H1 (cell line): ENCODE data around the gene ITPR1. TPM values are rescaled to one million over a fixed set of nuclear protein-coding genes. Genes with fewer than 3 reads are reported as not detected.

Experiments
- CTCF ChIA-PET: fragments of 300-600 bp; sonication (Branson Sonifier 250); formaldehyde crosslinking; loops from one replicate; lab custom pipeline; 2021; ENCODE audit not compliant: partially characterized antibody; lab: Charles Lee
- POLR2A ChIA-PET: fragments of 300-600 bp; sonication (Branson Sonifier 250); formaldehyde crosslinking; loops from one replicate; lab custom pipeline; 2021; ENCODE audit warnings: inconsistent platforms; ENCODE audit not compliant: partially characterized antibody; lab: Charles Lee
- DNase-seq, 2 experiments: peaks; one replicate each; pipeline versions ENCODE4 v3.0.0 to v3.0.0-alpha.2; 2010 to 2022; ENCODE audit warnings: low spot score in 2 of 2, low read depth in 1 of 2, mixed read lengths in 1 of 2
- FAIRE-seq: peaks from 2 replicates; lab custom pipeline; 2011; peaks lifted over from hg19 to GRCh38; lab: Jason Lieb, UNC
- H2AFZ ChIP-seq: 2 replicates; pipeline ENCODE4 v1.8.1; 2012; ENCODE audit warnings: low read length, inconsistent platforms
- H2AK5ac ChIP-seq: 2 replicates; pipeline ENCODE4 v1.6.1; 2013; ENCODE audit warnings: low read depth, low read length
- H2BK120ac ChIP-seq: replicated peaks from 2 replicates; pipeline ENCODE3; 2013; ENCODE audit warnings: low read depth, low read length, inconsistent platforms
- H2BK12ac ChIP-seq: 2 replicates; pipeline ENCODE4 v1.6.1; 2013; ENCODE audit warnings: low read depth, low read length
- H2BK15ac ChIP-seq: 2 replicates; pipeline ENCODE4 v1.6.1; 2013; ENCODE audit warnings: low read length
- H2BK20ac ChIP-seq: 2 replicates; pipeline ENCODE4 v1.6.1; 2013; ENCODE audit warnings: low read length
- H2BK5ac ChIP-seq: 2 replicates; pipeline ENCODE4 v1.6.1; 2013; ENCODE audit warnings: low read depth, low read length
- H3K14ac ChIP-seq: 2 replicates; pipeline ENCODE4 v1.6.1; 2013; ENCODE audit warnings: inconsistent platforms; ENCODE audit not compliant: insufficient read length
- H3K18ac ChIP-seq: 2 replicates; pipeline ENCODE4 v1.6.1; 2013; ENCODE audit warnings: low read length; ENCODE audit errors: extremely low read depth
- H3K23ac ChIP-seq: 2 replicates; pipeline ENCODE4 v1.6.1; 2013; ENCODE audit warnings: inconsistent platforms; ENCODE audit not compliant: insufficient read length
- H3K23me2 ChIP-seq: 2 replicates; pipeline ENCODE4 v1.6.1; 2013; ENCODE audit warnings: low read depth, low read length
- H3K27ac ChIP-seq: 2 replicates; pipeline ENCODE4 v1.6.1; 2011; ENCODE audit warnings: low read depth, low read length, inconsistent platforms
- H3K27me3 ChIP-seq, 4 experiments: replicated peaks in 1 of 4; 1 replicate in 1 of 4; 2 replicates in 3 of 4; pipeline versions ENCODE4 v1.6.1 to v1.8.1; 2011 to 2013; ENCODE audit warnings: low read length in 3 of 4, mild to moderate bottlenecking in 3 of 4, inconsistent platforms in 2 of 4, mixed read lengths in 2 of 4, moderate library complexity in 1 of 4; ENCODE audit not compliant: control insufficient read depth in 3 of 4, insufficient read depth in 3 of 4; ENCODE audit errors: extremely low read depth in 1 of 4
- H3K36me3 ChIP-seq, 4 experiments: 2 replicates each; pipeline versions ENCODE4 v1.6.1 to v1.8.1; 2011 to 2013; ENCODE audit warnings: mild to moderate bottlenecking in 4 of 4, low read length in 3 of 4, moderate library complexity in 2 of 4, control low read depth in 1 of 4, inconsistent platforms in 1 of 4; ENCODE audit not compliant: insufficient read depth in 4 of 4, control insufficient read depth in 2 of 4
- H3K4ac ChIP-seq: replicated peaks from 2 replicates; pipeline ENCODE3; 2013; ENCODE audit warnings: low read length, low read depth, mixed read lengths, inconsistent platforms; ENCODE audit not compliant: insufficient read length
- H3K4me1 ChIP-seq, 4 experiments: replicated peaks in 1 of 4; 1 replicate in 1 of 4; 2 replicates in 3 of 4; pipeline versions ENCODE4 v1.6.1 to v1.8.1; 2011 to 2013; ENCODE audit warnings: low read length in 3 of 4, inconsistent platforms in 2 of 4, mixed read lengths in 1 of 4; ENCODE audit not compliant: insufficient read depth in 4 of 4, control insufficient read depth in 3 of 4
- H3K4me2 ChIP-seq, 2 experiments: 2 replicates each; pipeline versions ENCODE4 v1.6.1 to v1.8.1; 2011 to 2013; ENCODE audit warnings: low read depth in 2 of 2, low read length in 2 of 2, control low read depth in 1 of 2, inconsistent platforms in 1 of 2, mild to moderate bottlenecking in 1 of 2; ENCODE audit not compliant: insufficient read depth in 1 of 2
- H3K4me3 ChIP-seq, 4 experiments: fragments of 200-600, 300-600 bp in 1 of 4; sonication (generic), shearing (Covaris generic), sonication (Bioruptor Twin) in 1 of 4; 2 replicates each; pipeline versions ENCODE4 v1.5.1 to v1.8.1; 2011 to 2016; ENCODE audit warnings: low read length in 4 of 4, low read depth in 3 of 4, control low read depth in 2 of 4, inconsistent platforms in 2 of 4, mild to moderate bottlenecking in 2 of 4, mixed read lengths in 1 of 4, moderate library complexity in 1 of 4; ENCODE audit not compliant: insufficient read depth in 2 of 4; ENCODE audit errors: extremely low read depth in 1 of 4
- H3K56ac ChIP-seq: replicated peaks from 2 replicates; pipeline ENCODE3; 2013; ENCODE audit warnings: low read depth, mild to moderate bottlenecking, mixed read lengths, low read length, inconsistent platforms; ENCODE audit not compliant: insufficient read length
- H3K79me1 ChIP-seq: 2 replicates; pipeline ENCODE4 v1.6.1; 2013; ENCODE audit warnings: low read depth, low read length, control low read depth
- H3K79me2 ChIP-seq, 2 experiments: 2 replicates each; pipeline versions ENCODE4 v1.6.1 to v1.8.1; 2012 to 2013; ENCODE audit warnings: low read length in 2 of 2, mild to moderate bottlenecking in 2 of 2, inconsistent platforms in 1 of 2; ENCODE audit not compliant: insufficient read depth in 2 of 2, control insufficient read depth in 1 of 2
- H3K9ac ChIP-seq, 4 experiments: replicated peaks in 1 of 4; 1 replicate in 1 of 4; 2 replicates in 3 of 4; pipeline versions ENCODE4 v1.6.1 to v1.8.1; 2011 to 2013; ENCODE audit warnings: low read depth in 3 of 4, low read length in 3 of 4, control low read depth in 2 of 4, mild to moderate bottlenecking in 2 of 4, moderate library complexity in 2 of 4, inconsistent platforms in 1 of 4; ENCODE audit errors: extremely low read depth in 1 of 4
- H3K9me3 ChIP-seq, 2 experiments: 2 replicates each; pipeline versions ENCODE4 v1.6.1 to v1.8.1; 2012 to 2013; ENCODE audit warnings: mild to moderate bottlenecking in 2 of 2, moderate library complexity in 2 of 2, control low read depth in 1 of 2, inconsistent platforms in 1 of 2, low read depth in 1 of 2, low read length in 1 of 2, mixed read lengths in 1 of 2; ENCODE audit not compliant: insufficient read depth in 2 of 2
- H4K20me1 ChIP-seq, 2 experiments: replicated peaks in 1 of 2; 2 replicates each; pipeline versions ENCODE3 to v1.8.1; 2011 to 2013; ENCODE audit warnings: inconsistent platforms in 2 of 2, low read length in 2 of 2, mild to moderate bottlenecking in 1 of 2; ENCODE audit not compliant: insufficient read depth in 2 of 2, control insufficient read depth in 1 of 2
- H4K5ac ChIP-seq: 2 replicates; pipeline ENCODE4 v1.6.1; 2013; ENCODE audit warnings: low read length, low read depth, mixed read lengths, inconsistent platforms; ENCODE audit not compliant: insufficient read length
- H4K8ac ChIP-seq: 2 replicates; pipeline ENCODE4 v1.8.0; 2013; ENCODE audit warnings: mild to moderate bottlenecking, moderate library complexity, low read length, inconsistent platforms; ENCODE audit not compliant: insufficient read depth; ENCODE audit errors: extremely low read depth
- H4K91ac ChIP-seq: replicated peaks from 2 replicates; pipeline ENCODE3; 2013; ENCODE audit warnings: low read length, mixed read lengths, inconsistent platforms; ENCODE audit not compliant: insufficient read length
- CEBPB ChIP-seq: IDR thresholded peaks from 2 replicates; pipeline ENCODE4 v1.6.1; 2012; ENCODE audit warnings: low read depth, low read length
- CHD1 ChIP-seq: IDR thresholded peaks from 2 replicates; pipeline ENCODE4 v1.6.1; 2012; ENCODE audit warnings: low read depth, low read length, improper control_type of control experiment
- E2F6 ChIP-seq: IDR thresholded peaks from 2 replicates; pipeline ENCODE4 v1.6.1; 2012; ENCODE audit warnings: inconsistent platforms
- GTF2F1 ChIP-seq: IDR thresholded peaks from 2 replicates; pipeline ENCODE4 v1.6.1; 2012; ENCODE audit warnings: low read depth, low read length, improper control_type of control experiment, borderline replicate concordance
- PHF8 ChIP-seq: fragments of 200-600 bp; sonication (generic); conservative IDR thresholded peaks from 2 replicates; pipeline ENCODE4 v1.7.1; 2012; ENCODE audit warnings: low read depth, mild to moderate bottlenecking, inconsistent platforms, low read length, moderate library complexity
- POLR2AphosphoS5 ChIP-seq: IDR thresholded peaks from 2 replicates; pipeline ENCODE4 v1.6.1; 2011; ENCODE audit warnings: low read depth, low read length
- RAD21 ChIP-seq, 2 experiments: IDR thresholded peaks in 1 of 2; conservative IDR thresholded peaks in 1 of 2; 2 replicates each; pipeline ENCODE4 v1.6.1; 2011; ENCODE audit warnings: low read depth in 2 of 2, low read length in 2 of 2, improper control_type of control experiment in 1 of 2, inconsistent platforms in 1 of 2, mild to moderate bottlenecking in 1 of 2, moderate library complexity in 1 of 2
- RNF2 ChIP-seq: fragments of 200-900, 300-1000 bp; sonication (generic); IDR thresholded peaks from 2 replicates; pipeline ENCODE4 v1.7.1; 2016; ENCODE audit warnings: borderline replicate concordance, low read depth, mild to moderate bottlenecking, antibody characterized with exemption, low read length; ENCODE audit not compliant: poor library complexity, severe bottlenecking; ENCODE audit errors: missing control alignments
- SIRT6 ChIP-seq: IDR thresholded peaks from one replicate; pipeline ENCODE4 v1.7.1; 2012; ENCODE audit warnings: low read length, inconsistent platforms
- SRF ChIP-seq: IDR thresholded peaks from 2 replicates; pipeline ENCODE4 v1.6.1; 2011; ENCODE audit warnings: mild to moderate bottlenecking, low read depth, low read length, moderate library complexity
- TAF1 ChIP-seq: IDR thresholded peaks from 2 replicates; pipeline ENCODE4 v1.6.1; 2011; ENCODE audit warnings: mild to moderate bottlenecking, low read depth, low read length
- TEAD4 ChIP-seq: IDR thresholded peaks from 2 replicates; pipeline ENCODE4 v1.6.1; 2012; ENCODE audit warnings: low read depth, low read length, inconsistent platforms, mixed read lengths
- WGBS, 2 experiments: shearing (Covaris generic) in 1 of 2; methylation state at CpG; one replicate each; pipeline versions ENCODE4 v1.1.6 to v1.1.7; 2013 to 2015; ENCODE audit warnings: low lambda C conversion rate in 2 of 2, mixed read lengths in 2 of 2, inconsistent platforms in 1 of 2, low coverage in 1 of 2, missing lambda C conversion rate in 1 of 2; ENCODE audit not compliant: insufficient replicate concordance in 2 of 2, insufficient coverage in 1 of 2, insufficient read length in 1 of 2; ENCODE audit errors: extremely low coverage in 1 of 2, missing lambda C conversion rate in 1 of 2; 5-methylcytosine and 5-hydroxymethylcytosine counted together
- polyA plus RNA-seq, 7 experiments: library from polyadenylated mRNA; depleted of rRNA in 3 of 7; stranded (reverse) in 5 of 7; unstranded in 2 of 7; fragments of >200 nt in 5 of 7; fragments of 200-250 nt in 2 of 7; gene quantifications; 1 replicate in 5 of 7; 2 replicates in 1 of 7; 4 replicates in 1 of 7; pipeline versions ENCODE4 v1.2.1 to v1.2.3, GENCODE V29; 2011 to 2013; ENCODE audit warnings: missing spikeins in 2 of 7, mixed read lengths in 2 of 7
- total RNA-seq: library from RNA; stranded (reverse); fragmentation: NEBNext Ultra II Directional; extraction: Animal tissue kit (Norgen Biotek cat#: 25700); gene quantifications from 2 replicates; pipeline ENCODE4 v1.2.1, GENCODE V29; 2021

The ITPR1 gene
- total and polyA plus RNA-seq, 2 of the 8 experiments (the other 6 are each of a cell fraction or from before 2014, with no cell fraction given): 2.5 to 16.3 TPM

- Histone ChIP-seq H2AFZ (no peak overlapping the region), H3K4me1 (peaks cover 0 to 2% (median 0%) of the 10 kb centered on the region in 4 experiments; a peak in 1 of 7 replicates), H2BK120ac (no peak overlapping the region), H2BK15ac (no peak overlapping the region), H2BK20ac (no peak overlapping the region), H3K27ac (no peak overlapping the region), H2AK5ac (no peak overlapping the region), H3K27me3 (no peaks in the 10 kb centered on the region), H3K23ac (no peak overlapping the region), H2BK12ac (no peak overlapping the region), H3K9me3 (no peaks in the 10 kb centered on the region), H4K5ac (no peak overlapping the region), H3K79me1 (no peaks in the 10 kb centered on the region; the same call in 1 of the 2 replicates), H2BK5ac (no peak overlapping the region), H4K91ac (no peak overlapping the region), H3K36me3 (no peaks in the 10 kb centered on the region), H3K9ac (no peak overlapping the region), H3K56ac (no peak overlapping the region), H3K14ac (no peak overlapping the region), H3K18ac (no peak overlapping the region), H4K8ac (no peak overlapping the region), H3K4me2 (no peak overlapping the region), H4K20me1 (no peaks in the 10 kb centered on the region), H3K4ac (no peak overlapping the region), H3K79me2 (no peaks in the 10 kb centered on the region), H3K4me3 (no peak overlapping the region), H3K23me2 (peaks cover 2% of the 10 kb centered on the region; the same call in 1 of the 2 replicates)
- ChIA-PET POLR2A (interaction anchor here (0.7 to 2.2 kb wide), 2 partner anchors 12 to 73 kb away, joined by 3 to 6 read pairs; partner anchors contain the start of gene ITPR1), CTCF (interaction anchor here (1.5 to 1.7 kb wide), 2 partner anchors 146 to 215 kb away, joined by 5 to 6 read pairs; no protein-coding TSS in a partner anchor)
- DNase-seq (no peak), FAIRE-seq (no peak)
- 69% methylated on average over 5 of the region's 5 CpGs; no CpG with 5 or more reads in 1 of the 2 experiments for WGBS, 2 experiments
- TF ChIP-seq SIRT6 (no peak), RAD21 (IDR thresholded peaks at IDR 0.05 in 1 of 2, conservative IDR thresholded peaks at IDR 0.05 in 1 of 2; ENCODE audit: low read depth in 2 of 2, low read length in 2 of 2) (no peak), CEBPB (no peak), RNF2 (no peak), GTF2F1 (no peak), PHF8 (no peak), TAF1 (no peak), TEAD4 (no peak), CHD1 (no peak), SRF (no peak), POLR2AphosphoS5 (no peak), E2F6 (no peak)
These were observed 72.8 kb downstream of the ITPR1 start for GRCh38 chr3:4565809-4566501.
